SK-N-SH treated with all-trans-retinoic acid at 6 μM for 48 hours (cell line): ENCODE measurements around the gene RENBP.

Source experiments
- ATAC-seq: fragments of 200-7000 bp; cut with Tn5 transposase; 3 replicates; pipeline ENCODE4 v1.9.1; 2020; ENCODE audit warnings: mild to moderate bottlenecking, moderate library complexity
- ARNTL ChIP-seq: fragments of 450-650 bp; formaldehyde crosslinking; IDR thresholded peaks from 2 replicates; pipeline ENCODE4 v1.5.0; 2020; ENCODE audit warnings: low read depth, mild to moderate bottlenecking, moderate library complexity, borderline replicate concordance
- BACH2 ChIP-seq: fragments of 250-450 bp; sonication (Bioruptor Pico); IDR thresholded peaks from 2 replicates; pipeline ENCODE4 v1.9.0; 2021; ENCODE audit warnings: mild to moderate bottlenecking, borderline replicate concordance
- CREB5 ChIP-seq: fragments of 250-450 bp; sonication (Bioruptor Pico); IDR thresholded peaks from 2 replicates; pipeline ENCODE4 v1.5.1; 2020; ENCODE audit warnings: low read depth, mild to moderate bottlenecking, moderate library complexity
- CSDC2 ChIP-seq: fragments of 250-450 bp; sonication (Bioruptor Pico); IDR thresholded peaks from 2 replicates; pipeline ENCODE4 v1.5.0; 2020; ENCODE audit warnings: mild to moderate bottlenecking, moderate library complexity
- CSRNP3 ChIP-seq: fragments of 250-450 bp; sonication (Bioruptor Pico); IDR thresholded peaks from 2 replicates; pipeline ENCODE4 v1.5.1; 2021; ENCODE audit warnings: mild to moderate bottlenecking, moderate library complexity
- ESRRG ChIP-seq: fragments of 250-450 bp; sonication (Bioruptor Pico); IDR thresholded peaks from 2 replicates; pipeline ENCODE4 v1.6.1; 2021; ENCODE audit warnings: mild to moderate bottlenecking
- GLIS3 ChIP-seq: fragments of 250-450 bp; sonication (Bioruptor Pico); IDR thresholded peaks from 2 replicates; pipeline ENCODE4 v1.5.0; 2020; ENCODE audit warnings: mild to moderate bottlenecking, moderate library complexity
- ISL1 ChIP-seq: fragments of 250-450 bp; sonication (Bioruptor Pico); IDR thresholded peaks from 2 replicates; pipeline ENCODE4 v2.1.2; 2022; ENCODE audit warnings: mild to moderate bottlenecking, moderate library complexity
- OSR1 ChIP-seq: fragments of 250-450 bp; sonication (Bioruptor Pico); IDR thresholded peaks from 2 replicates; pipeline ENCODE4 v1.8.0; 2022; ENCODE audit warnings: moderate library complexity, mild to moderate bottlenecking, inconsistent platforms
- PATZ1 ChIP-seq: fragments of 250-450 bp; sonication (Bioruptor Pico); IDR thresholded peaks from 2 replicates; pipeline ENCODE4 v1.8.0; 2020; ENCODE audit warnings: mild to moderate bottlenecking, moderate library complexity, borderline replicate concordance
- POU6F1 ChIP-seq: fragments of 250-450 bp; sonication (Bioruptor Pico); IDR thresholded peaks from 2 replicates; pipeline ENCODE4 v1.8.0; 2021; ENCODE audit warnings: low read depth, mild to moderate bottlenecking, moderate library complexity, borderline replicate concordance
- RARB ChIP-seq: fragments of 250-450 bp; sonication (Bioruptor Pico); IDR thresholded peaks from 2 replicates; pipeline ENCODE4 v1.8.0; 2021; ENCODE audit warnings: mild to moderate bottlenecking, moderate library complexity
- TCF4 ChIP-seq: fragments of 250-450 bp; sonication (Bioruptor Pico); IDR thresholded peaks from 2 replicates; pipeline ENCODE4 v1.8.0; 2021; ENCODE audit warnings: mild to moderate bottlenecking, moderate library complexity, borderline replicate concordance
- TOX ChIP-seq: fragments of 250-450 bp; sonication (Bioruptor Pico); IDR thresholded peaks from 2 replicates; pipeline ENCODE4 v1.8.0; 2021; ENCODE audit warnings: mild to moderate bottlenecking, moderate library complexity, borderline replicate concordance
- ZFP3 ChIP-seq: fragments of 250-450 bp; sonication (Bioruptor Pico); IDR thresholded peaks from 2 replicates; pipeline ENCODE4 v1.5.0; 2020; ENCODE audit warnings: mild to moderate bottlenecking, moderate library complexity
- ZFP30 ChIP-seq: fragments of 450-650 bp; formaldehyde crosslinking; IDR thresholded peaks from 2 replicates; pipeline ENCODE4 v1.5.0; 2022; ENCODE audit warnings: mild to moderate bottlenecking, moderate library complexity
- ZNF565 ChIP-seq: fragments of 450-650 bp; formaldehyde crosslinking; conservative IDR thresholded peaks from 2 replicates; pipeline ENCODE4 v1.5.0; 2020; ENCODE audit warnings: low read depth, mild to moderate bottlenecking, moderate library complexity
- ZNF70 ChIP-seq: fragments of 450-650 bp; formaldehyde crosslinking; IDR thresholded peaks from 2 replicates; pipeline ENCODE4 v1.5.0; 2020; ENCODE audit warnings: mild to moderate bottlenecking, moderate library complexity
- ZNF8 ChIP-seq: fragments of 450-650 bp; formaldehyde crosslinking; IDR thresholded peaks from 2 replicates; pipeline ENCODE4 v1.5.0; 2020; ENCODE audit warnings: mild to moderate bottlenecking, moderate library complexity

Gene RENBP

GRCh38 chrX:153941336-153942252, 2.8 kb downstream of the RENBP start:
- no peak for ATAC-seq
- TF ChIP-seq CSRNP3 (CRISPR knock-in tag) (no peak), ISL1 (CRISPR knock-in tag) (no peak), GLIS3 (CRISPR knock-in tag) (no peak)

GRCh38 chrX:153939573-153939972, 4.9 kb downstream of the RENBP start:
- ATAC-seq = no peak
- TF ChIP-seq OSR1 (CRISPR knock-in tag) (no peak), CSRNP3 (CRISPR knock-in tag) (no peak), POU6F1 (no peak), PATZ1 (CRISPR knock-in tag) (no peak), TOX (CRISPR knock-in tag) (no peak), ZNF565 (CRISPR knock-in tag) (no peak)
- TF ChIP-seq, all 23 proteins: peak for 0

GRCh38 chrX:153938226-153938786, 6.1 kb downstream of the RENBP start:
- TF ChIP-seq ESRRG (CRISPR knock-in tag) (no peak), ZFP30 (no peak), POU6F1 (no peak), CSDC2 (CRISPR knock-in tag) (no peak), ZFP3 (no peak), BACH2 (CRISPR knock-in tag) (no peak), ARNTL (CRISPR knock-in tag) (no peak), ZNF565 (CRISPR knock-in tag) (no peak), ZNF8 (CRISPR knock-in tag) (no peak), ZNF70 (CRISPR knock-in tag) (no peak), TCF4 (CRISPR knock-in tag) (no peak)
- no peak for ATAC-seq

- ATAC-seq = no peak
- TF ChIP-seq ARNTL (CRISPR knock-in tag) (no peak), RARB (no peak), GLIS3 (CRISPR knock-in tag) (no peak), CREB5 (CRISPR knock-in tag) (no peak), CSRNP3 (CRISPR knock-in tag) (no peak), ZNF8 (CRISPR knock-in tag) (no peak), POU6F1 (no peak)
Measured at GRCh38 chrX:153937056-153937455, 7.4 kb downstream of the RENBP start.
